ENCODE data around the gene TNFAIP1.
"Not testable (repeated sequence)": the region's sequence is repeated elsewhere in the genome, so short reads cannot be mapped to it uniquely, and the experiment has no call there.

The TNFAIP1 gene

DNA sequence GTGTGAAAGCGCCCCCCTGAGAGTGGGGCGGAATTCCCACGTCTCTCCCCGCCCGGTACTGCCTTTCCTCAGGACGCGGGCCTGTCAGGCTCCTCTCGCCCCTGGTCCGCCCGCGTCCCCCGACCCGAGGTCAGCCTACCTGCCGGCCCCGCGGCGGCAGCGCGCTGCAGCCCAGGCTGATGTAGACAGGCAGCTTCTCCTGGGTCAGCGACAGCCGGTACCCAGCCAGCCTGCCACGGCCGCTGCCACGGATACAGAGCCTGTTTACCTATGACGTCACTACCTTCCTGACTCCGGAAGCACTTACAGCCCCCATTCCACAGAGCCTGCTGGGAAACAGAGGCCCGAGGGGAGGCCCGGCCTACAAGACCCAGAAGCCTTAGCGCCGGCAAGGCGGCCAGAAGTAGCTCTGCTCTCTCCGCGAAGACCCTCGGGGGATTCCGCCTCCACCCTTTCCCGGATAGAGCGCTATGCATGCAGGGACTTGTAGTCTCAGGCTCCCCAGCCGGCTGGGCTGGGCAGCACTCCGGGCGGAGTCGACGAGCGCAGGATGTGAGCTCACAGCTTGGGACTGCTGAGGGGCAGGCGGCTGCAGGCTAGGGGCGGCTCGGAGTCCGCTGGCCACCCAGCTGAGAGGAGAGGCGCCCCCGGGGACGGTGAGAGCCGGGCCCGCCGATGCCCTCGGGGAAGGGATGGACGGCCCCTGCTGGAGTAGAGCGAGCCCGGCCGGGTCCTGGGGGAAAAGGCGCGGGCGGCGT lies at the start of gene TNFAIP1, which contains the start of gene IFT20:
Gene TNFAIP1, plus strand, starts transcription at position 561 of the 758 bp plus-strand sequence. CDS start 3,761 bp downstream, outside the sequence.
Gene IFT20, minus strand, starts transcription at position 272 of the 758 bp plus-strand sequence. CDS start 3,487 bp downstream, outside the sequence.
- Histone ChIP-seq H3K4me1 (ENCODE audit: control insufficient read depth, low read depth, low read length) (peaks cover 9% of the 10 kb centered on the region), H3K27ac (ENCODE audit: low read length) (peak within 1 kb of the TSS; percentile 76), H3K4me3 (ENCODE audit: low read length) (peak within 1 kb of the TSS; percentile 83), H3K9ac (ENCODE audit: low read length) (peak within 1 kb of the TSS; percentile 75), H3K36me3 (ENCODE audit: control insufficient read depth, low read depth, low read length) (no peaks in the 10 kb centered on the region), H3K27me3 (ENCODE audit: control insufficient read depth, insufficient read depth, low read length) (no peaks in the 10 kb centered on the region), H3K9me3 (ENCODE audit: control insufficient read depth, low read depth, low read length) (no peaks in the 10 kb centered on the region)

DNA sequence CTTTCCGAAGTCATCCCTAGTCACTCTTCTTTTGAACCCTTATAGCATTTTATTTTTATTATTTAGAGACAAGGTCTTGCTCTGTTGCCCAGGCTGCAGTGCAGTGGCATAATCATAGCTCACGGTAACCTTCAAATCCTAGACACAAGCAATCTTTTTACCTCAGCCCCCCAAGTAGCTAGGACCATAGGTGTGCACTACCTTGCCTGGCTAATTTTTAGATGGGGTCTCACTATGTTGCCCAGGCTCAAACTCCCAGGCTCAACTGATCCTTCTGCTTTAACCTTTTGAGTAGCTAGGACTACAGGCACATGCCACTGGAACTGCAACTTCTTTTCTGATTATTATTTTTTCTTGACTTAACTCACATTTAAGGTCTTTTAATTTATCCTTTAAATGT lies 49.6 kb upstream of the TNFAIP1 start:
- Histone ChIP-seq H3K36me3 (ENCODE audit: control insufficient read depth, low read depth, low read length) (no peaks in the 10 kb centered on the region), H3K9ac (ENCODE audit: low read length) (no peak overlapping the region), H3K27me3 (ENCODE audit: control insufficient read depth, insufficient read depth, low read length) (no peaks in the 10 kb centered on the region), H3K27ac (ENCODE audit: low read length) (no peak overlapping the region), H3K9me3 (ENCODE audit: control insufficient read depth, low read depth, low read length) (no peaks in the 10 kb centered on the region), H3K4me3 (ENCODE audit: low read length) (no peak overlapping the region), H3K4me1 (ENCODE audit: control insufficient read depth, low read depth, low read length) (no peaks in the 10 kb centered on the region)

- Histone ChIP-seq H3K9ac (ENCODE audit: low read length) (no peak overlapping the region), H3K4me3 (ENCODE audit: low read length) (no peak overlapping the region), H3K9me3 (ENCODE audit: control insufficient read depth, low read depth, low read length) (no peaks in the 10 kb centered on the region), H3K4me1 (ENCODE audit: control insufficient read depth, low read depth, low read length) (no peaks in the 10 kb centered on the region), H3K36me3 (ENCODE audit: control insufficient read depth, low read depth, low read length) (no peaks in the 10 kb centered on the region), H3K27me3 (ENCODE audit: control insufficient read depth, insufficient read depth, low read length) (no peaks in the 10 kb centered on the region), H3K27ac (ENCODE audit: low read length) (no peak overlapping the region)
Observed at GRCh38 chr17:28290703-28291102, 44.9 kb upstream of the TNFAIP1 start.

- Histone ChIP-seq H3K36me3 (ENCODE audit: control insufficient read depth, low read depth, low read length) (no peaks in the 10 kb centered on the region), H3K9ac (ENCODE audit: low read length) (no peak overlapping the region), H3K4me1 (ENCODE audit: control insufficient read depth, low read depth, low read length) (no peaks in the 10 kb centered on the region), H3K9me3 (ENCODE audit: control insufficient read depth, low read depth, low read length) (no peaks in the 10 kb centered on the region), H3K27me3 (ENCODE audit: control insufficient read depth, insufficient read depth, low read length) (no peaks in the 10 kb centered on the region), H3K4me3 (ENCODE audit: low read length) (no peak overlapping the region), H3K27ac (ENCODE audit: low read length) (no peak overlapping the region)
Observed at GRCh38 chr17:28291780-28292330, 43.7 kb upstream of the TNFAIP1 start.

DNA sequence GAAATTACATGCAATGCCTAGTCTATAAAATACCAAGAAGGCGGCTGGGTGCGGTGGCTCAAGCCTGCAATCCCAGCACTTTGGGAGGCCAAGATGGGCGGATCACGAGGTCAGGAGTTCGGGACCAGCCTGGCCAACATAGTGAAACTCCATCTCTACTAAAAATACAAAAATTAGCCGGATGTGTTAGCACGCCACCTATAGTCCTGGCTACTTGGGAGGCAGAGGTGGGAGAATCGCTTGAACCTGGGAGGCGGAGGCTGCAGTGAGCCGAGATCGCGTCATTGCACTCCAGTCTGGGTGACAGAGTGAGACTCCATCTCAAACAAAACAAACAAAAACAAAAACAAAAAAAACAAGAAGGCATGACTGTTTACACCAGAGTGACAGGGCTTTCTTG lies 42.7 kb upstream of the TNFAIP1 start:
- not testable (repeated sequence) for H3K36me3 ChIP-seq (ENCODE audit: control insufficient read depth, low read depth, low read length); H3K9me3 ChIP-seq (ENCODE audit: control insufficient read depth, low read depth, low read length); H3K4me3 ChIP-seq (ENCODE audit: low read length); H3K27ac ChIP-seq (ENCODE audit: low read length); H3K27me3 ChIP-seq (ENCODE audit: control insufficient read depth, insufficient read depth, low read length); H3K4me1 ChIP-seq (ENCODE audit: control insufficient read depth, low read depth, low read length); H3K9ac ChIP-seq (ENCODE audit: low read length)

DNA sequence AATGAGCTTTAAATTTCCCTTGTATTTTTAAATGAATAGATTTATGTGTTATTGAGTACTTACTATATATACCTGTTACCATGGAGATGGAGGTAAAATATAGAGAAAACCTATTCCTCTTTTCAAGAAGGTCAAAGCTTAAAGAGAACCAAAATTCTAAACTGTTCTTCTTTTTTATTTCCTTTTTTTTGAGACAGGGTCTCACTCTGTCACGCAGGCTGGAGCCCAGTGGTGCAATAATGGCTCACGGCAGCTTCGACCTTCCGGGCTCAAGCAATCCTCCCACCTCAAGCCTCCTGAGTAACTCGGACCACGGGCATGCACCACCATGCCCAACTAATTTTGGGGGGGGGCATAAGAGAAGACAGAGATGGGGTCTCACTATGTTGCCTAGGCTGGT lies 41.6 kb upstream of the TNFAIP1 start:
- no peaks in the 10 kb centered on the region for H3K36me3 ChIP-seq (ENCODE audit: control insufficient read depth, low read depth, low read length)
- H3K4me3 ChIP-seq (ENCODE audit: low read length): no peak overlapping the region
- H3K27me3 ChIP-seq (ENCODE audit: control insufficient read depth, insufficient read depth, low read length): no peaks in the 10 kb centered on the region

DNA sequence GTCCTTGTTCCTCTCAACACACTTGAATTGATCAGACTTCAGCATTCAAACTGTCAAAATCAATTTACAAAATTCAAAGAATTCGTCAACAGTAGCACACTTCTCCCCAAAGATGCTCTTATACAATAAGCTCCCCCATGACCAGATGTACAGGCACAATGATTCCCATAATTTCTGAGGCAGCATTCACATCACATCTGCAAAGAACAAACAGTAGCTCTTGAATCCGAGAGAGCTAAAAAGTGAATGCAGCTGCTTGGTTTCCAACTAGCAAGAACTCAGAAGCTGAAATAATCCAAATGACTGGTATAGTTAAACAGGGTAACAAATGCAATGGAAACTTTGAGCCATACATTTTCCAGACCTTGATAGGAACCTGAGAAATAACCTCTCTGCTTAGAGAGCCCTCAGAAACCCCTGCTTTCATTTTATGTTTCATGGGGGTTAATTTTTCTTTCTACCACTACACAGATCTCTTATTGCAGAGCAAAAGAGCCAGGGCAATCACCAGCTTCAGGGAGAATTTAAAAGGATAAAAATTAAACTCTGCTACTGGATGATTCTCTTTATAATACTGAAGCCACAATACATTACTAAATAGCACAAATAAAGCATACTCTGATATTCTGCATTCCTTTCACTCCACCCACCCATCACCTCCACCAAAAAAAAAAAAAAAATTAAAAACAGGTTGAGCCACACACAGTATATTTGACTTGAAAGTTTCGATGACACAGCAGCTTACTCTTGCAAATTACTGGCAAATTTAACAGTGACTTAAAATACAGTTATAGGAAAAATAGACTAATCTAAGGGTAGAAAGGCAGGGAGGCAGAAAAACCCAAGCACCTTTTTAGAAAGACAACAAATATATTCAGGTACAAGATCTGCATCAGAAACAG lies 39.6 kb upstream of the TNFAIP1 start:
- no peaks in the 10 kb centered on the region for H3K4me1 ChIP-seq (ENCODE audit: control insufficient read depth, low read depth, low read length)
- H3K36me3 ChIP-seq (ENCODE audit: control insufficient read depth, low read depth, low read length): no peaks in the 10 kb centered on the region
- H3K9me3 ChIP-seq (ENCODE audit: control insufficient read depth, low read depth, low read length): no peaks in the 10 kb centered on the region
- H3K27ac ChIP-seq (ENCODE audit: low read length): no peak overlapping the region
- H3K27me3 ChIP-seq (ENCODE audit: control insufficient read depth, insufficient read depth, low read length): no peaks in the 10 kb centered on the region
- no peak overlapping the region for H3K4me3 ChIP-seq (ENCODE audit: low read length)
- no peak overlapping the region for H3K9ac ChIP-seq (ENCODE audit: low read length)

More for the DNA sequence above, 41.6 kb upstream of the TNFAIP1 start:
- Histone ChIP-seq H3K4me1 (ENCODE audit: control insufficient read depth, low read depth, low read length) (no peaks in the 10 kb centered on the region), H3K9ac (ENCODE audit: low read length) (no peak overlapping the region), H3K27ac (ENCODE audit: low read length) (no peak overlapping the region), H3K9me3 (ENCODE audit: control insufficient read depth, low read depth, low read length) (no peaks in the 10 kb centered on the region)

- Histone ChIP-seq H3K4me3 (ENCODE audit: low read length) (no peak overlapping the region), H3K36me3 (ENCODE audit: control insufficient read depth, low read depth, low read length) (no peaks in the 10 kb centered on the region), H3K27ac (ENCODE audit: low read length) (no peak overlapping the region), H3K27me3 (ENCODE audit: control insufficient read depth, insufficient read depth, low read length) (no peaks in the 10 kb centered on the region), H3K9me3 (ENCODE audit: control insufficient read depth, low read depth, low read length) (no peaks in the 10 kb centered on the region), H3K4me1 (ENCODE audit: control insufficient read depth, low read depth, low read length) (no peaks in the 10 kb centered on the region), H3K9ac (ENCODE audit: low read length) (no peak overlapping the region)
Observed at GRCh38 chr17:28298449-28298848, 37.1 kb upstream of the TNFAIP1 start.

DNA sequence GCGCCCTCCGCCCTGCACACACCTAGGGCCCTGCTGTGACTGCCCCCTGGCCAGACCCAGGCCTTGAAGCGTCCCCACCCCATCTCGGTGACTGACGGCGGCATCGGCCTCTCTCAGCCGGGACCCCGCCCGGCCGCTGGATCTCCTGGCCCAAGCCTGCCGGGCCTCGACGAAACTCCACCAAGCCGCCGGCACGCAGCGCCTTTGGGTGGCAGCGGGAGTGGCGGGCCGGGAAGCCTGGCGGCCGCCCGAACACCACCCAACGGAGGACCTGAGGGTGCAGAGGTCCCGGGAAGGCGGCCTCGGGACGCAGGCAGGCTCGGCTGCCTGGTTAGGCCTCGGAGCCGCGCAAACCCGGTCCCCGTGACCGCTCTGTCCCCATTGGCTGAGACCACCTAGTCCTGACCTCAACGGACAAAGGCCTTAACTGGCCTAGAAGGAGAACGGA lies 28.6 kb upstream of the TNFAIP1 start:
- Histone ChIP-seq H3K4me1 (ENCODE audit: control insufficient read depth, low read depth, low read length) (no peaks in the 10 kb centered on the region), H3K9ac (ENCODE audit: low read length) (no peak overlapping the region), H3K27me3 (ENCODE audit: control insufficient read depth, insufficient read depth, low read length) (no peaks in the 10 kb centered on the region), H3K36me3 (ENCODE audit: control insufficient read depth, low read depth, low read length) (no peaks in the 10 kb centered on the region), H3K27ac (ENCODE audit: low read length) (no peak overlapping the region), H3K9me3 (ENCODE audit: control insufficient read depth, low read depth, low read length) (no peaks in the 10 kb centered on the region), H3K4me3 (ENCODE audit: low read length) (no peak overlapping the region)

GRCh38 chr17:28313841-28314240 lies 21.7 kb upstream of the TNFAIP1 start:
- Histone ChIP-seq H3K4me3 (ENCODE audit: low read length) (no peak overlapping the region), H3K27me3 (ENCODE audit: control insufficient read depth, insufficient read depth, low read length) (no peaks in the 10 kb centered on the region), H3K9ac (ENCODE audit: low read length) (no peak overlapping the region), H3K4me1 (ENCODE audit: control insufficient read depth, low read depth, low read length) (peaks cover 6% of the 10 kb centered on the region), H3K9me3 (ENCODE audit: control insufficient read depth, low read depth, low read length) (no peaks in the 10 kb centered on the region), H3K36me3 (ENCODE audit: control insufficient read depth, low read depth, low read length) (no peaks in the 10 kb centered on the region), H3K27ac (ENCODE audit: low read length) (no peak overlapping the region)

DNA sequence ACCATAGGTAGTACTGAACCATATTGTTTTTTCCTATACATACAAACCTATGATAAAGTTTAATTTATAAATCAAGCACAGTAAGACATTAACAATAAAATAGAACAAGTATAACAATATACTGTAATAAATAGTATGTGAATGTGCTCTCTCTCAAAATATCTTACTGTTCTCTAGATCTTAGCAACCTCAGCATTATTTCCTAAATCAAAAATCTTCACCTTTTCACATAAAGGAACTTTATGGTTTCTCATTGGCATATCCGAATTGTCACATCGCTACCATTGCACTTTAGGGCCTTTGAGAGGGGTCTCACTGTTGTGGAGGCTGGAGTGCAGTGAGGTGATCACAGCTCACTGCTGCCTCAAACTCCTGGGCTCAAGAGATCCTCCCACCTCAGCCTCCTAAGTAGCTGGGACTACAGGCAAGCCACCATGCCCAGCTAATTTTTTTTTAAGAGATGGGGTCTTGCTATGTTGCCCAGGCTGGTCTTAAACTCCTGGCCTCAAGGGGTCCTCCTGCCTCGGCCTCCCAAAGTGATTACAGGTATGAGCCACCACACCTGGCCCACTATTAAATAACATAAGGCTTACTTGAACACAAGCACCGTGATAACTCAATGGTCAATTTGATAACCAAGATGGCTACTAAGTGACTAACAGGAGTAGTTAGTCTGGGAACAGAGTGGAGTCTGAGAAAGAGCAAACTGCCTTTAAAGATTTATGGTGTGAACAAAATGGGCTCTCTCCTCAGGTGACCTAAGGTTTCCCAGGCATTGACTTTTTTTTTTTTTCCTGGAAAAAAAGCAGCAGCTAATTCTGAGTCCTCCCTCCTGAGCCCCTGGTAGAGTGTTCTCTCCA lies 19.5 kb upstream of the TNFAIP1 start:
- H3K36me3 ChIP-seq (ENCODE audit: control insufficient read depth, low read depth, low read length): no peaks in the 10 kb centered on the region
- no peaks in the 10 kb centered on the region for H3K27me3 ChIP-seq (ENCODE audit: control insufficient read depth, insufficient read depth, low read length)
- no peak overlapping the region for H3K9ac ChIP-seq (ENCODE audit: low read length)
- H3K27ac ChIP-seq (ENCODE audit: low read length): no peak overlapping the region
- peaks cover 11% of the 10 kb centered on the region for H3K4me1 ChIP-seq (ENCODE audit: control insufficient read depth, low read depth, low read length)
- H3K4me3 ChIP-seq (ENCODE audit: low read length): no peak overlapping the region
- no peaks in the 10 kb centered on the region for H3K9me3 ChIP-seq (ENCODE audit: control insufficient read depth, low read depth, low read length)
